Fibroblast of the conjunctiva (primary cell): ENCODE data around the gene RNF44.

ENCODE experiments used
- DNase-seq: peaks from one replicate; pipeline ENCODE4 v3.0.0-alpha.2; 2010; ENCODE audit warnings: low read depth

The RNF44 gene

GRCh38 chr5:176536902-176537553, at the start of gene RNF44:
TSS of gene RNF44 (minus strand) at chr5:176537402. CDS start at chr5:176532472, 4,930 bp downstream.
- peak; percentile 96 for DNase-seq

GRCh38 chr5:176583076-176583475, 45.9 kb upstream of the RNF44 start:
- no peak for DNase-seq

- DNase-seq = no peak
These were observed 44.2 kb upstream of the RNF44 start for GRCh38 chr5:176581361-176581760.

- no peak for DNase-seq
These were observed 42.1 kb upstream of the RNF44 start for GRCh38 chr5:176579323-176579722.

GRCh38 chr5:176578391-176578808, 41.2 kb upstream of the RNF44 start:
- no peak for DNase-seq

- no peak for DNase-seq
These were observed 40.3 kb upstream of the RNF44 start for GRCh38 chr5:176577312-176578176.

- no peak for DNase-seq
These were observed 38.6 kb upstream of the RNF44 start for GRCh38 chr5:176575488-176576422.

- no peak for DNase-seq
These were observed 37.9 kb upstream of the RNF44 start for GRCh38 chr5:176575066-176575465.

GRCh38 chr5:176574297-176574591, 37.0 kb upstream of the RNF44 start:
- DNase-seq = no peak

GRCh38 chr5:176573564-176574296, 36.5 kb upstream of the RNF44 start:
- DNase-seq = no peak

- DNase-seq = no peak
These were observed 32.8 kb upstream of the RNF44 start for GRCh38 chr5:176570044-176570443.

GRCh38 chr5:176568657-176569056, 31.5 kb upstream of the RNF44 start:
- DNase-seq = no peak

- no peak for DNase-seq
These were observed 28.6 kb upstream of the RNF44 start for GRCh38 chr5:176565760-176566288.

- DNase-seq = no peak
These were observed 26.8 kb upstream of the RNF44 start for GRCh38 chr5:176564002-176564401.

GRCh38 chr5:176562189-176562588, 25.0 kb upstream of the RNF44 start:
- no peak for DNase-seq

GRCh38 chr5:176561259-176561658, 24.1 kb upstream of the RNF44 start:
- DNase-seq = no peak

- no peak for DNase-seq
These were observed 23.2 kb upstream of the RNF44 start for GRCh38 chr5:176560364-176560763.

GRCh38 chr5:176559683-176560082, 22.5 kb upstream of the RNF44 start:
- no peak for DNase-seq

- DNase-seq = no peak
These were observed 20.6 kb upstream of the RNF44 start for GRCh38 chr5:176557846-176558245.

- DNase-seq = no peak
These were observed 16.3 kb upstream of the RNF44 start for GRCh38 chr5:176553260-176554085.
